NCI-H1417 treated with DMSO at 0.1 percent for 48 hours (cell line): ENCODE data around the gene LPGAT1.

ENCODE experiments used
- DNase-seq: peaks from one replicate; lab custom pipeline; 2025; lab: John Stamatoyannopoulos, UW

LPGAT1 gene

GRCh38 chr1:211762206-211762605, 68.4 kb downstream of the LPGAT1 start:
- DNase-seq, result no peak

DNA sequence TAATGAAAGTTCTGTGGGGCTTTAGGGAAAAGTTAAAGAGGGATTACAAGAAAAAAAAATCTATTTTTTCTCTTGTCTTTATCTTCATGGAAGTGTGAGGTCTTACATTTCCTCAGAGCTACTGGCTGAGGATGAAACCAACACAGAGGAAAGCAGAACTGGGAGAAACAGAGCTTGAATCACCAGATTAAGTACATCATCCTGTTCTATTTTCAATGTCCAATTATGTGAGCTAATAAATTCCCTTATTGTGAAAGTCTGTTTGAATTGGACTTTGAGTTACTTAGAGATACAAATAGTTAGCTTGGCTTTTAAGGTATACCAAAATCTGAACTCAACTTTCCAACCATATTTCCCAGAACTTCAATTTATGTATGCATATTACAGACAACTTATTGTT, 69.2 kb downstream of the LPGAT1 start:
- DNase-seq, result no peak

DNA sequence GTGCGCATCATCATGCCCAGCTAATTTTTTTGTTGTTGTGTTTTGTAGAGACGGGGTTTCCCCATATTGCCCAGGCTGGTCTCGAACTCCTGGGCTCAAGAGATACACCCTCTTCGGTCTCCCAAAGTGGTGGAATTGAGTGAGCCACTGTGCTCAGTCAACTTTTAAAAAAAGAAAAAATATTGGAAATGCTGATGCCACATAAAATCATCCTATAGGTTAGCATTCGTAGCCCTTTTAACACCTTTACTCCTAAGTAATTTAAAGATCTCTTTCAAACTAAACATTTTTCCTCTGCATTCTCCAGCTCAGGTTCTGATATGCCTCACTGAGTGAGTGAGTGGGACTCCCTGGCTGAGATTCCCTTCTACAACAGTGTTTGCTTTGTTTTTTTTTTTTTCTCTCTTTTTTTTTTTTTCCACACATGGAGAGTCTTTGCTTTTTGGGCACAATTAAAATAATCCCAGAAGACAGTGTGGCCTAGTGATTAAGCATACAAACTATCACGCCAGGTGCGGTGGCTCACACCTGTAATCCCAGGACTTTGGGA, 74.0 kb downstream of the LPGAT1 start:
- no peak for DNase-seq

DNA sequence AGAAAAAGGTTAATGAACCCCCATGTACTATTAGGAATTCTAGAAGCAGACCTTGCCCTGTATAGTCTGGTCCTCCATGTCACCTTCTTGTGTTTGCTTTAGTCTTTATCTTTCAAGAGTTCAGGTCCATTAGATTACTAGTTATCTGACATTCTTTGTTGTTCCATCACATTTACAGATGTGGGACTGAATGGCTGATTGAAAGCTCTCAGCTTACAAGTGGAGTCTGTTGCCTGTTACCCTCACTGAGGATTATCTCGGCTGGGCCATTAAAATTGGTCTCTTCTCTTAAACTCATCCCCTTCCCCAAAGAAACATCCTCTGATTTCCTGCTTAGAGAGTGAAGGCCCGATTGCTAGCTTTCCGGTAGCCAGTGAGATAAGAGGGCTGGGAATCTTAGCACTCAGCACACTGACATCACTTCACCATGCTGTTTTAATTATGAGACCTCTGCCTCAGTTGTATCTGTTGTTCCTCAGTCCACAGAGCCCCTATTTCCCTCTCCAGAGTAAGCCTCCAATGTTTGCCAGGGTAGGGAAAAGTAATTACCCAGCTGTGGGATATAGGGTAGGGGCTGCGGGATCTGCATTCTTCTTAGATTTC, 76.8 kb downstream of the LPGAT1 start:
- no peak for DNase-seq

DNA sequence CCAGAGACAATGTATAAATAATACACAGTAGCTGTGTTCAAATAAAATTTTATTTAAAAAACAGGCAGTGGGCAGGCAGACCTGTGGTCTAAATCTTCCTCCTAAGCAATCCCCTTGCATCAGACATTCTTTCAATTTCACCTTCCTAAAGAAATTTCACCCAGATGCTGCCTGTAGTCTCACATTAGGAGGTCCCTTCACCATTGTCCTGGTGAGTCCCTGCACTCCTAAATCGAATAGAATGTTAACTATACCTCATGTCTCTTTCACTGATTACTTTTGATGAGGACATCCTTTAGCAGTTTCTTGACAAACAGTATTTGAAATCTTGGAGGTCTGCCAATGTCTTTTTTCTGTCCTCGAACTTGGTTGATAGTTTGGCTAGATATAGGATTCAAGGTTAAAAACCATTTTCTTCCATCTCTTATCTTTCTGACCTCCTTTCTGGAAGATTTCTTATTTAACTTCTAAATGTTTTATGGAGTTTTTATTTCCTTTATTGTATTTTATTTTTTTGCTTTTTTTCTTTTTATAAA, 77.5 kb downstream of the LPGAT1 start:
- no peak for DNase-seq

DNA sequence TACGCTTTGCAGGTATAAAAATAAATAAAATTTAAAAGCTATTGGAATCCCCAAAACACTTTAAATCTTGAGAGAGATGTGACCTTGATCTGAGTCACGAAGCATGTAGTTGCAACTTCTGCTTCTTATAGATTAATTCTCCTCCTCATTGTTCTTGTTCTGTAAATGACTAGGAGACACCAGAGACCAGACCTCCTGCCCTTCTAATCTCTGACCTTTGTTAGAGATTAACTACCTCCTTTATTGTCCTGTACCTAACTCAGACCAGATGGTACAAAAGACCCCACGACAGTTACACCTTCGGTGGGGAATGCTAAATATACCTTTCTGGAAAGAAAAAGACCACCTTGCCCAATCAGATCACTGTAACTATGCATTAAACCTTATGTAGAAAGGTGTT, 78.2 kb downstream of the LPGAT1 start:
- DNase-seq, result no peak

DNA sequence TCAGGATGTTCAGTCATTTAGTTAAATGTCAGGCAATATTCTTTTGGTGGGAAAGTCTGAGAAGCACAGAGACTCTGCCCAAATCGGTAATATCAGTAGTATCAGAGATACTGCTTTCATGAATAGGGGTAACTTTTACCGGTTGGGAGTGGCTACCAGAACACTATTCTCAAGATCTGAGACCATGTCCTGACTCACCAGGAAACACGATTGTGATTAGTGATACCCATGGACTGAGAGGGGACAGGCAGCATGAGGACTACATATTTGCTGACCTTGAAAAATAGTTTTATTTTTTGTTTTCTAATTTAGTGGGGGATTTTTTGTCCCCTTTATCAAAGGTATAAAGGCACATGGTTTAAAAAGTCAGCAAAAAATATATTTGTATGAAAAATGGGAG, 79.1 kb downstream of the LPGAT1 start:
- no peak for DNase-seq

DNA sequence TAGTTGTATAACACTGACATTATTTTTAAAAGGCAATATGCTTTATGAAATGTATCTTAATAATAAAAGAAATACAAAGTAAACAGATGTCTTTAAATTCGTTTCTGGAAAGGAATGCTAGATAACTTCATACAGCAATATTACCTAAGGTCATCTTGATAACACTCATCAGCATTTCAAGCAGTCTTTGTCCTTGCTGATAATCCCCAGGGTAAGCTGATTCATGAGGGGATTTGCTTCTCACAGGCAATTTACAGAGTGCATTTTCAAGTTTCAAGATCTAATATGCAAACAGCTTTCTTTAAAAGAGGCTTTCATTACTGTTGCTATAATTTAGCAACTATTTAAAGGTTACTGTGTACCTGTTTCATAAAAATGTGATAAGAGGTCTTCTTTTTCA, 80.0 kb downstream of the LPGAT1 start:
- DNase-seq, result no peak

DNA sequence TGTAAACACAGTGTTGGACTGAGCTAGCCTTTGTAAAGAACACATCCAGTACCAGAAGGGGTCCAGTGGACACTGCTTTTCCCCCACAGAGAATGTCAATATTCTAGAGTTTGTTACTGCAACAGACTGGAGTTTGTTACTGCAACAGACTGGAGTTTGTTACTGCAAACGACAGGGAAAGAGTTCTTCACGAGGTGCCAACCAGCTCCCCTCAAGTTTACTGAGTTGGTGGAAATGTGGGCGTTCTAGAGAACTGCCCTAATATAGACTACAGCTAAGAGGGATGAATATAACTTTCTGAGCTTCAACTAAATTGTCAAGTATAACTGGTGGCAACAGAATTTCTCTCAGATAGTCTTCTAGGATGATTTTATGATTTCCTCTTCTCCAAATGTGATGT, 81.3 kb downstream of the LPGAT1 start:
- no peak for DNase-seq

- no peak for DNase-seq
Measured at GRCh38 chr1:211748810-211749209, 81.8 kb downstream of the LPGAT1 start.

GRCh38 chr1:211742889-211743529, 87.6 kb downstream of the LPGAT1 start:
- DNase-seq, result no peak

DNA sequence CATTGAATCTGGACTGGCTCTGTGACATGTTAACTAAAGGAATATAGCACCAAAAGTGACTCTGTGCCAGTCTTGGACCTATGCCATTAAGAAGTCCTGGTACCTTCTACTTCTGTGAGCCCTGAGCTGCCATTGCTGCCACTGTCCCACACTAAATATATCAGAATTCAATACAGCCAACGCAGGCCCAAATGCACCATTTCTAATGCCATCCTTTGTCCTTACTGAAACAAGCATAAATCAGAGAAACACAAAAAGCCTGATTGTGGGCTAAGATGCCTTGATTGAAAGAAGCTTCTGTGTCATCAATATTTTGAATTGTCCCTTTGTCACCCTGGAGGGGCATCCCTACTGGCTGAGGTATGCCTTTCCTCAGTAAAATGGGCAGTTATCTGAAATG, 88.3 kb downstream of the LPGAT1 start:
- DNase-seq, result no peak

GRCh38 chr1:211741788-211742187, 88.8 kb downstream of the LPGAT1 start:
- no peak for DNase-seq

DNA sequence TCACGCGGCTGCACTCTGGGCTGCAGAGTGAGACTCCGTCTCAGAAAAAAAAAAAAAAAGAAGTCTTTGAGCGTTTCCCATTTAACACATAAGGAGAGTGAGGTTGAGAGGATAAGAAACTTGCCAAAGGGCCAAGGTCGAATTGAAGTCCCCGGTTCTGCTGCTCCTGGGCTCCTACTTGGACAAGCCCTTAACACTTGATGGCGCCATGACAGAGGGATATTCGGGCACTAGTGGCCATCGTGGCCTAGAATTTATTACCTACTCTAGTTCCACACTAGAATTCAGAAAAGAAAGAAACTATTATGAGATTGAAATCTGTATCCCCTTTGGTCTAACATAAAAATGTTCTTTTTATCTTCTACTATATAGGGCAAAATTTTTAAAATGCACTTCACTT, 89.4 kb downstream of the LPGAT1 start:
- DNase-seq, result no peak

- DNase-seq, result no peak
Measured at GRCh38 chr1:211739671-211740411, 90.7 kb downstream of the LPGAT1 start.

- DNase-seq, result no peak
Measured at GRCh38 chr1:211738691-211739301, 91.8 kb downstream of the LPGAT1 start.

GRCh38 chr1:211738096-211738690, 92.4 kb downstream of the LPGAT1 start:
- no peak for DNase-seq

DNA sequence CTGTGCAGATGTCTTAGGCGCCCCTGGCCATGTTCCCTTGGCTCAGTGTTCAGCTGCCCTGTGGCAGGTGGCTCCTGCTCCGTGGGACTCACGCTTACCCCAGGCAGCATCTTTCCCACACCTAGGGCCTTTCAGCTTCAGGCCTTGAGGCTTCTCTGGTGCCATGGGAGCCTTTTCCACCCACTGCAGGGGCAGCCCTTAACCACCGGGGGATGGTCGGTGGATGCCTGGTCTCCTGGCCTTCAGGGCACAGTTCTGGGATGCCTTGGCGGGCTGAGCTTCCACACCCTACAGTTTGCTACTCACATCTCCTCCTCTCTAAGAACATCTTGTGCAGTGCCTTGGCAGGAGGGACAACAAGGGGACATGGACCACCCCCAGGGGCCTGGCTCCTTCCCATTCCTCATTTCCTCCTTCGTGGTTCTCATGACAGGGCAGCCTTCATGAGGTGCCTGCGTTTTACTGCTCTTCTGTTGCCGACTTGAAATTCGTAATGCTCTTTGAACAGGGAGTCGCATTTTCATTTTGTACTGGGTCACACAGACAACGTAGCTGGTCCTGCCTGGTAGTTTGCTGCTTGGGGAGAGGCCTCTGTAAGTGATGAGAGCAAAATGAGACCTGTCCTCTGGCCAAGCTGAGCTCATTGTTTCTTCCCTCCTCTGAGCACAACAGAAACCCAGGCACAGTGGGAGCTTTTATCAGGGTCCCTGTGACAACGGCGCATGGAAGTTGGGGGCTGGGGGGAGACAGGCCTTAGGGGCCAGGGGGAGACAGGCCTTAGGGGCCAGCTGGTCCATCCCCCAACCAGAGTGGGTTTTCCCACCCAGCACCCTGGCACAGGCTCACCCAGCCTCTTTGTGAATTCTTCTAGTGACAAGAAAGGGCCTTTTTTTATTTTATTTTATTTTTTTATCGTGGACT, 93.2 kb downstream of the LPGAT1 start:
- DNase-seq, result no peak

GRCh38 chr1:211736351-211736915, 94.1 kb downstream of the LPGAT1 start:
- no peak for DNase-seq
